Activated T-cell treated with anti-CD3 and anti-CD28 coated beads, Interleukin-2, amount 50 U/mL, for 24 hours (primary cell): ENCODE results near the gene TMEFF2.

Source experiments
- DNase-seq: peaks from one replicate; pipeline ENCODE4 v3.0.0-alpha.2; 2020
- H3K27ac Mint-ChIP-seq: 2 replicates; pipeline ENCODE4 v1.8.0; 2020; ENCODE audit warnings: mild to moderate bottlenecking, mixed read lengths
- H3K27me3 Mint-ChIP-seq: 2 replicates; pipeline ENCODE4 v1.8.0; 2020; ENCODE audit warnings: mixed read lengths
- H3K36me3 Mint-ChIP-seq: 2 replicates; pipeline ENCODE4 v1.8.0; 2020; ENCODE audit warnings: low read depth, mixed read lengths
- H3K4me1 Mint-ChIP-seq: 2 replicates; pipeline ENCODE4 v1.8.0; 2020; ENCODE audit warnings: low read depth, mixed read lengths
- H3K4me3 Mint-ChIP-seq: 2 replicates; pipeline ENCODE4 v1.8.0; 2020; ENCODE audit warnings: mild to moderate bottlenecking, moderate library complexity, mixed read lengths
- H3K9me3 Mint-ChIP-seq: 2 replicates; pipeline ENCODE4 v1.8.0; 2020; ENCODE audit warnings: mixed read lengths

The TMEFF2 gene

GRCh38 chr2:192044496-192044895 lies 150.2 kb downstream of the TMEFF2 start:
- Mint-ChIP-seq H3K36me3 (no peaks in the 10 kb centered on the region), H3K9me3 (no peaks in the 10 kb centered on the region), H3K27ac (no peak overlapping the region), H3K4me3 (no peak overlapping the region), H3K4me1 (no peaks in the 10 kb centered on the region), H3K27me3 (no peaks in the 10 kb centered on the region)
- DNase-seq, result no peak

- Mint-ChIP-seq H3K36me3 (no peaks in the 10 kb centered on the region), H3K4me3 (no peak overlapping the region), H3K27ac (no peak overlapping the region), H3K27me3 (no peaks in the 10 kb centered on the region), H3K9me3 (no peaks in the 10 kb centered on the region), H3K4me1 (no peaks in the 10 kb centered on the region)
- DNase-seq, result no peak
These were observed 151.4 kb downstream of the TMEFF2 start for GRCh38 chr2:192043216-192043870.

GRCh38 chr2:192042126-192042525 lies 152.6 kb downstream of the TMEFF2 start:
- DNase-seq, result no peak
- no peak overlapping the region for H3K27ac Mint-ChIP-seq
- no peaks in the 10 kb centered on the region for H3K9me3 Mint-ChIP-seq
- no peaks in the 10 kb centered on the region for H3K36me3 Mint-ChIP-seq
- H3K4me1 Mint-ChIP-seq, result no peaks in the 10 kb centered on the region
- no peak overlapping the region for H3K4me3 Mint-ChIP-seq
- no peaks in the 10 kb centered on the region for H3K27me3 Mint-ChIP-seq

- no peaks in the 10 kb centered on the region for H3K36me3 Mint-ChIP-seq
- no peak for DNase-seq
- no peaks in the 10 kb centered on the region for H3K9me3 Mint-ChIP-seq
- no peak overlapping the region for H3K27ac Mint-ChIP-seq
- H3K27me3 Mint-ChIP-seq, result no peaks in the 10 kb centered on the region
- no peaks in the 10 kb centered on the region for H3K4me1 Mint-ChIP-seq
- H3K4me3 Mint-ChIP-seq, result no peak overlapping the region
These were observed 156.6 kb downstream of the TMEFF2 start for GRCh38 chr2:192038110-192038509.

GRCh38 chr2:192035731-192036442 lies 158.8 kb downstream of the TMEFF2 start:
- Mint-ChIP-seq H3K9me3 (no peaks in the 10 kb centered on the region), H3K27ac (no peak overlapping the region)

GRCh38 chr2:192030856-192031255 lies 163.9 kb downstream of the TMEFF2 start:
- Mint-ChIP-seq H3K9me3 (no peaks in the 10 kb centered on the region), H3K4me1 (no peaks in the 10 kb centered on the region), H3K36me3 (no peaks in the 10 kb centered on the region), H3K4me3 (no peak overlapping the region), H3K27me3 (peaks cover 8% of the 10 kb centered on the region), H3K27ac (no peak overlapping the region)
- no peak for DNase-seq

More at GRCh38 chr2:192035731-192036442, 158.8 kb downstream of the TMEFF2 start:
- H3K4me3 Mint-ChIP-seq, result no peak overlapping the region
- no peaks in the 10 kb centered on the region for H3K27me3 Mint-ChIP-seq
- no peak for DNase-seq
- H3K36me3 Mint-ChIP-seq, result no peaks in the 10 kb centered on the region
- H3K4me1 Mint-ChIP-seq, result no peaks in the 10 kb centered on the region

- DNase-seq, result no peak
- H3K27me3 Mint-ChIP-seq, result peaks cover 8% of the 10 kb centered on the region
- no peaks in the 10 kb centered on the region for H3K36me3 Mint-ChIP-seq
- H3K4me3 Mint-ChIP-seq, result no peak overlapping the region
- no peak overlapping the region for H3K27ac Mint-ChIP-seq
- H3K4me1 Mint-ChIP-seq, result no peaks in the 10 kb centered on the region
- no peaks in the 10 kb centered on the region for H3K9me3 Mint-ChIP-seq
These were observed 164.4 kb downstream of the TMEFF2 start for GRCh38 chr2:192030289-192030688.

- Mint-ChIP-seq H3K4me1 (no peaks in the 10 kb centered on the region), H3K36me3 (no peaks in the 10 kb centered on the region), H3K9me3 (no peaks in the 10 kb centered on the region), H3K4me3 (no peak overlapping the region), H3K27ac (no peak overlapping the region), H3K27me3 (peaks cover 8% of the 10 kb centered on the region)
- no peak for DNase-seq
These were observed 165.6 kb downstream of the TMEFF2 start for GRCh38 chr2:192029089-192029488.

GRCh38 chr2:192026825-192027120 lies 168.0 kb downstream of the TMEFF2 start:
- no peak for DNase-seq
- Mint-ChIP-seq H3K4me1 (no peaks in the 10 kb centered on the region), H3K9me3 (no peaks in the 10 kb centered on the region), H3K27me3 (peaks cover 8% of the 10 kb centered on the region), H3K36me3 (no peaks in the 10 kb centered on the region), H3K4me3 (no peak overlapping the region), H3K27ac (no peak overlapping the region)

- no peak for DNase-seq
- Mint-ChIP-seq H3K9me3 (no peaks in the 10 kb centered on the region), H3K27ac (no peak overlapping the region), H3K27me3 (peaks cover 8% of the 10 kb centered on the region), H3K4me1 (no peaks in the 10 kb centered on the region), H3K4me3 (no peak overlapping the region), H3K36me3 (no peaks in the 10 kb centered on the region)
These were observed 168.5 kb downstream of the TMEFF2 start for GRCh38 chr2:192026059-192026824.

- Mint-ChIP-seq H3K27me3 (peaks cover 8% of the 10 kb centered on the region), H3K9me3 (no peaks in the 10 kb centered on the region), H3K36me3 (no peaks in the 10 kb centered on the region), H3K4me3 (no peak overlapping the region), H3K27ac (no peak overlapping the region), H3K4me1 (no peaks in the 10 kb centered on the region)
- DNase-seq, result no peak
These were observed 169.1 kb downstream of the TMEFF2 start for GRCh38 chr2:192025637-192026036.

- Mint-ChIP-seq H3K36me3 (no peaks in the 10 kb centered on the region), H3K27ac (no peak overlapping the region), H3K27me3 (peaks cover 6% of the 10 kb centered on the region), H3K4me3 (no peak overlapping the region), H3K9me3 (no peaks in the 10 kb centered on the region), H3K4me1 (no peaks in the 10 kb centered on the region)
- no peak for DNase-seq
These were observed 171.7 kb downstream of the TMEFF2 start for GRCh38 chr2:192023006-192023405.

GRCh38 chr2:192017844-192018243 lies 176.9 kb downstream of the TMEFF2 start:
- H3K9me3 Mint-ChIP-seq, result no peaks in the 10 kb centered on the region
- no peaks in the 10 kb centered on the region for H3K27me3 Mint-ChIP-seq
- H3K36me3 Mint-ChIP-seq, result no peaks in the 10 kb centered on the region
- H3K27ac Mint-ChIP-seq, result no peak overlapping the region
- DNase-seq, result no peak
- H3K4me3 Mint-ChIP-seq, result no peak overlapping the region
- no peaks in the 10 kb centered on the region for H3K4me1 Mint-ChIP-seq

- no peak overlapping the region for H3K4me3 Mint-ChIP-seq
- H3K36me3 Mint-ChIP-seq, result no peaks in the 10 kb centered on the region
- H3K27ac Mint-ChIP-seq, result no peak overlapping the region
- no peaks in the 10 kb centered on the region for H3K9me3 Mint-ChIP-seq
- H3K27me3 Mint-ChIP-seq, result no peaks in the 10 kb centered on the region
- DNase-seq, result no peak
- H3K4me1 Mint-ChIP-seq, result no peaks in the 10 kb centered on the region
These were observed 178.5 kb downstream of the TMEFF2 start for GRCh38 chr2:192016265-192016664.

- DNase-seq, result no peak
- Mint-ChIP-seq H3K4me3 (no peak overlapping the region), H3K36me3 (no peaks in the 10 kb centered on the region), H3K27me3 (peaks cover 3% of the 10 kb centered on the region), H3K27ac (no peak overlapping the region), H3K9me3 (no peaks in the 10 kb centered on the region), H3K4me1 (no peaks in the 10 kb centered on the region)
These were observed 181.5 kb downstream of the TMEFF2 start for GRCh38 chr2:192013211-192013610.
